Stimulated activated CD4-positive, alpha-beta T cell treated with anti-CD3 and anti-CD28 coated beads, TNF-alpha, amount 100 ng/mL, for 48 hours (primary cell): Measurements from ENCODE around the gene MLPH.

ENCODE experiments used
- DNase-seq, 3 donors: peaks; one replicate each; pipeline ENCODE4 v3.0.0-alpha.2; 2020; ENCODE audit warnings: low read depth in 3 of 3

Gene MLPH

GRCh38 chr2:237479747-237480146 is 7.3 kb upstream of the MLPH start:
- DNase-seq, result no peak

GRCh38 chr2:237480556-237480955 is 6.5 kb upstream of the MLPH start:
- no peak for DNase-seq

GRCh38 chr2:237480988-237481525 is 6.0 kb upstream of the MLPH start:
- DNase-seq, result no peak

GRCh38 chr2:237482485-237482884 is 4.6 kb upstream of the MLPH start:
- DNase-seq, result no peak

GRCh38 chr2:237483018-237483731 is 3.9 kb upstream of the MLPH start:
- no peak for DNase-seq

GRCh38 chr2:237485304-237485703 is 1.7 kb upstream of the MLPH start:
- no peak for DNase-seq

- no peak for DNase-seq
These were observed 1.2 kb upstream of the MLPH start for GRCh38 chr2:237485844-237486243.

GRCh38 chr2:237486334-237486818 is 675 bp upstream of the MLPH start:
- DNase-seq, result no peak

GRCh38 chr2:237487496-237487895 is 445 bp downstream of the MLPH start:
- no peak for DNase-seq

- DNase-seq, result no peak
These were observed 1.2 kb downstream of the MLPH start for GRCh38 chr2:237488295-237488694.

- DNase-seq, result no peak
These were observed 2.1 kb downstream of the MLPH start for GRCh38 chr2:237488901-237489860.

GRCh38 chr2:237490009-237490711 is 3.1 kb downstream of the MLPH start:
- DNase-seq, result no peak

- no peak for DNase-seq
These were observed 3.7 kb downstream of the MLPH start for GRCh38 chr2:237490795-237491194.

GRCh38 chr2:237491515-237492118 is 4.6 kb downstream of the MLPH start:
- DNase-seq, result no peak

GRCh38 chr2:237492137-237492890 is 5.3 kb downstream of the MLPH start:
- no peak for DNase-seq

GRCh38 chr2:237494066-237494465 is 7.0 kb downstream of the MLPH start:
- no peak for DNase-seq

GRCh38 chr2:237495521-237496117 is 8.6 kb downstream of the MLPH start:
- no peak for DNase-seq

GRCh38 chr2:237496428-237496827 is 9.4 kb downstream of the MLPH start:
- DNase-seq, result no peak

- no peak for DNase-seq
These were observed 10.2 kb downstream of the MLPH start for GRCh38 chr2:237497009-237497837.
